Amniotic stem cell (primary cell): Measurements from ENCODE around the gene SEMA5A.
"Not testable (repeated sequence)": the region's sequence is repeated elsewhere in the genome, so short reads cannot be mapped to it uniquely, and the experiment has no call there.

Experiments
- DNase-seq: peaks from one replicate; lab custom pipeline; 2025; lab: John Stamatoyannopoulos, UW

SEMA5A gene

DNA sequence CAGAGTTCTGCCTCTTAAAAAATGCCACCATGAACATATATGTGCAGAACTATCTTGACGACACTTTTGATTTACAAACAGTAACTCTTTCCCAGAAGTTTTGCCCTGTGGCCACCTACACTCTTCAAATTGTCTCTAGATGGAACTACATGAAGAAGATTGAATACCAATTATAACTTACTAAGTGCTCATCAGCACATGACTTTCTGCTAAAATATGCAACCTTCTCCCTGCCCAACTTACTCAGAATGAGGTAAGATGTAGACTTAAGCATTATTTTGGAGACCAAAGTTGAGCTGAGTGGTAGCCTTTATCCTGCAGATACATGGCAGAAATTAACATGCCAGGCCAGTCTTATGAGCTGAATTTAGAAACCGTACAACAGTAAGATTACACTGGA, 105.4 kb downstream of the SEMA5A start:
- DNase-seq, result no peak

DNA sequence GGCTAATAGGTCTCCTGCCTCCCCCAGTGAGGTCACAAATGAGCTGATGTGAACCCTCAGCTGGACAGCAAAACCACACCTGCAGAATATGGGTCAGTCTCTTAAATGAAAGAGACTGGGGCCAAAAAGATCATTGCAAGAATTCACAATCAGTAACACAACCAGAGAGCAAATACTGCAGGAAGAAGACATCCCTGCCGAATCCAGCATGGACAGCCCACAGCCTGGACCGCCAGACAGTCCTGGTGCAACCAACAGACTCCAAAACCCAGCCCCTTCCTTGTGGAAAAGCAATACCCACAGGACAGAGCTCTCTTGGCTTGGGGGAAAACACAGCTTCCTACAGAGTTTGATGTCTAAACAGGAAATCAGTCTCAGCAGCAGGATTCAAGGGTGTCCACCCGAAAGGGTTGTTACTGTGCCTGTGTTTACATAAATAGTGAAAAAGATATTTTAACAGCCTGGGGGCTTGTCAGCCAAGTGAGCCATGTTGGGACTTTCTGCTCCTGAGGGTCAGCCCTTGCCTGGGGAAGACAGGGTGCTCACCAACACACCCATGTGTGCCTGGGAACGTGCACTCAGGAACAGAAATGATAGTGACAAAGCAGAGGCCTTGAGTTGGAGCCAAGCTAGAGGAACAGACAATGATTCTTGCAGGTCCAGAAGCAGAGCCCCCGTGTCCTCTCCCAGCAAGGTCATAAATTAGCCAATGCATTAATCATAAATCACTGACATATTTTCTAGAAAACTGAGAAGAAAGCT, 106.2 kb downstream of the SEMA5A start:
- no peak for DNase-seq

DNA sequence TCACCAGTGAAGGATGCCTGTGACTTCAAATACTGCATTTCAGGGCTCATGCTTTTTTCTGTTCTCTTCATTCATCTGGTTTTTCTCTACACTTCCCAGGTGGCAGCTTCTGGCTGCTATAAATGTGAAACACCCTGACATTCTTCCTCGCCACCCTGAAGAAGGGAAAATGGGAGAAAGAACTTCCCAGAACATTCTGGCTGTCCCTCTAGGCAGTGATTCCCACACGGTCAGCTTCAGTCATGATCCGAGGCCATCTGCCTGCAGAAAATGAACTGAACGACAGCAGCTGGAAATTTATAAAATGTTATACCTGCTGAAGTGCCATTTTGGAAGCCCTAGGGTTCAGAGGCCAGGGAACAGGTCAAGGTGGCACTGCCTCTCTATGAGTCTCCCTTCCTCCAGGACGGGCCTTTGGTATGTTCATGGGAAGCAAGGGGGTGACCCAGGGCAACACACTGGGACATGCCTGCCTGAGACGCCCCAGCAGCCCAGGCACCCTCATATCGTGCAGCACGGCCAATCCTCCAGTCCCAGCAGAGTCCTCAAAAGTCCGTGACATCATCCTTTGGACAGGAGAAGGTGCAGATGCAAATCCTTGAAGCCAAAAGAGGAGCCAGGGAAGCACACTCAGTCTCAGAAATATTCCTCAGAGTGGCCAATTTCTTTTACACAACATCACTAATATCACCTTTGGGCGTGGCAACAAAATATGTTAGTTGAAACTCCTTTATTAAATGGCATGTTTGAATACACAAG, 107.1 kb downstream of the SEMA5A start:
- DNase-seq, result no peak

DNA sequence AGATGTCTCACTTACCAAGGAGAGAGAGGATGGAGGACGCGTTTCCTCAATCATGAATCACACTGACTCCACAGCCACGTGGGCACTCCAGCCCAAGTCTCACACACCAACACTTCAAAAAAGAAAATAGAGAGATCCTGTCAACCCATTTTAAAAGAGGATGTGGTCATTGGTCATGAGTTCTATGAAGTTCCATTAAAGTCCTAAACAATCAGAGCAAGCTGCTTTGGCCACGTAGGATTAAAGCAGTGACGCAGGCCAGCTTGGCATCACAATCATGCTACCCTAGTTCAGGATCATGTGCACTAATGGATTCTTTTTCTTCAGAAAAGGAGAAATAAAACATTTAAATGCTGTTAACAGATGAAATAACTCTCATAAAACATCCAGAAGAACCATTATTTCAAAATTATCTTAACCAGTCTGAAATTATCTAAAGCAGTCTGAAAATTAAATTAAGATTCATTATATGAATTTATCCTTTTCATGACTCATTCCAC, 108.1 kb downstream of the SEMA5A start:
- no peak for DNase-seq

DNA sequence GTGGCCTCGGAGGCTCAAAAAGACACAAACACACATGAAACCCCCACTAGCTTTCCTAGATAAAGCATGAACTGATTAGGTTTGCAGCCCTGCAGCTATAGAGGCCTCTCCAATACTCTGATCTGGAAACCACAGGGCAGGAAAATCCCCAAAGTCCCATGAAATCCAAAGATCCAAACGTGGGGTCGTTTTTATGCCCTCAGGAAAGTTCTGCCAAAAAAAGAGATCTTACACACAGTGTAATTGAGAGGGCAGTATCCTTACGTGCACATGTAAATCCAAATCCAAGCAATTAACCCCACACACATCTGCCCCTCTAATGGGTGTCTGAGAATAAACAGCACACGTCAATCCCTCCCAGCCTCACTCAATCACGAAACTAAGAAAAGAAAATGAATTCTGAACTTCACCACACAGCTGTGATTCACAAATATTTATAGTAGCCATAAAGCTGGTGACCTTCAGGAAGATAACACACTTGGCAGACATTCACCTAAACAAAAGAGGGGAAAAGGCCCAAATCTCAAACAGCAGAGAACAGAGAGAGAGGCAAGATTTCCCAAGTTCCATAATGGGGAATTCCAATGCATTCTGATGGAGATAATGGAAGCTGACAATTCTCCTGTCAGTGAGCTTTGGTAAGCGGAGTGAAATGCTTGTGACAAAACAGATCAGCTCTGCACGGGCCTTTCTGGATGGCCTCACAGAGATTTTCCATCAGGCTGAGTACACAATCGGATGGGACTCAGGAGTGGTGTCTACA, 114.2 kb downstream of the SEMA5A start:
- no peak for DNase-seq

DNA sequence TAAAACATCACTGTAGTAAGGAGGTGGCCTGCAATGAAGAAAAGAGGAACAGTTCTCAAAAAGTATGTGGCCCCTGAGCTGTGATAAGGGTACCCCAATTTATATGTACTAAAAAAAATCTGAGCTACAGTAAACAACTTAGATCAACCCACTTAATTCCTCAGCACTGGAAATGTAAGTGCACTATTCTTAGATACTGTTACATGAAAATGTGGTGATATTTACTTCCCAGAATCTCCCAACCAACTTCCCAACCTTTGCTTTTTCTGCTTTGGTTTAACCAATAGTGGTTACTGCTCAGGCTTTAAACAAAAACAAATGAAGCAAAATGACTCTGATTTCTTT, 114.8 kb downstream of the SEMA5A start:
- DNase-seq, result no peak

DNA sequence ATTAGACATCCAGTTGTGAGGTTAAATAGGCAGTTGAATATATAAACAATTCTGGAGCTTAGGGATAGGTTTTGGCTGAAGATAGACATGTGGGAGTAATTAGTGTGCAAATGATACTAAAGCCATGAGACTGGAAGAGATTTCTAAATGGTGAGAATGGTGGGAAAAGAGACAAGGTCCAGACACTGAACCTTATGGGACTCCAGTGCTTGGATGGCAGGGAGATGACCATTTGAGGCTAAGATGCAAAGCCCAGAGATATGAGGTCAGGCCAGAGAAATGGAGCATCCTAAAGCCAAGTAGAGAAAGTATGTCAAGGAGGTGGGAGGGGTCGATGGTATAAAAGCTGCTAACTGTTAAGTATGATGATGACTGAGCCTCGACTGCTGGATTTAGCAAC, 115.6 kb downstream of the SEMA5A start:
- DNase-seq, result no peak

DNA sequence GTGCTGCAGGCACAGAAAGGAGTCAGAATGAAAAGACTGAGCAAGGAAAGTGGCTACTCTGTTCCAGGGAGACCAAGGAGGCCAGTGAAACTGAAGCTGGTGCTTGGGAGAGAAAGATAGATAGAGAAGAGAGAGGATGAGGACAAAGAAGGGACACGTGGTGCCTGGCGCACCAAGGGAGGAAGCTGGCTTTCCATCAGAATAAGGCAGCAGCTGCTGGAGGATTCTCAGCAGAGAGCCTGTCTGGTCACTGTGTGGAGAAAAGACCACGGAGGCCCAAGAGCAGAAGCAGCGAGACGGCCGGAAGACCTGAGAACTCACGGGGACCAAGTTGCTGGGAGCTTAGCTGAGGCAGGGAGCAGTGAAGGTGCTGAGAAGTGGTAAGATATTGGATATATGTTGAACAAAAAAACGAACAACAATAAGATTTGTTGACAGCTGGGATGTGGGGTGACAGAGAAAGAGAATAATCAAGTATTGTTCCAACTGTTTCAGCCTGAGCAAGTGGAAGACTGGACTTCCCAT, 116.1 kb downstream of the SEMA5A start:
- DNase-seq, result no peak

DNA sequence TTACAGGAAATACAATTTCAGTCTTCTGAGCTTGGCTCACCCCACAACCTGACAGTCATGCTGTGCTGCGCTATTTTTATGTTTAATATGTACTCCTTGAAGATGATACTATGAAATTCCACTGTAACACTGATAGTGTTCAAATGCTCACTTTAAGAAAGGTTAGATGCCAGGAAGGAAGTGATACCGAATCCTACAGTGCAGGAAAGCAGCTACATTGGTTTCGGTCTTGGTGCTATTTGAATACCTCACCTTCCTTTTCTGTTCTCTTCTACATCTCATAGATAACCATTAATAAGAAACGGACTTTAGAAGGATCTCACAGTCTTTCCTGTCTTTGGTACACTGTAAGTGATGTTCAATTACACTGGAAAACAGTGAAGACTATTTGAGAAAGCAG, 117.6 kb downstream of the SEMA5A start:
- no peak for DNase-seq

DNA sequence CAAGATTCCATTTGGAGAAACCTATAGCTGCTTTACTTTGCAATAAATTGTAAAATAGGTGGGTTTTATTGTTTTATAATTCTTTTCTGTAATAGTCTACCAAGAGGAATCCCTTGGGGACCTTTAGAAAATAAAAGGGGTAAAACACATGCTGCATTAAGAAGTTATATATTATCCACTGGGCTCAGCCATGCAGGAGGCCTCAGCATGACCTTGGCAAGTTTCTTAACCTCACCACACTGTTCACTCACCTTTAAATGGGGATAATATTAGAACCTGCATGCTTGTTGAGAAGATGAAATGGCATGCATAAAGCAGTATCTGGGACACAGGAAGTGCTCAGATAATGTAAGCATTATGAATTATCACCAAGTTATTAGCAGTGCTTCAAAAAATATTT, 120.2 kb downstream of the SEMA5A start:
- no peak for DNase-seq

DNA sequence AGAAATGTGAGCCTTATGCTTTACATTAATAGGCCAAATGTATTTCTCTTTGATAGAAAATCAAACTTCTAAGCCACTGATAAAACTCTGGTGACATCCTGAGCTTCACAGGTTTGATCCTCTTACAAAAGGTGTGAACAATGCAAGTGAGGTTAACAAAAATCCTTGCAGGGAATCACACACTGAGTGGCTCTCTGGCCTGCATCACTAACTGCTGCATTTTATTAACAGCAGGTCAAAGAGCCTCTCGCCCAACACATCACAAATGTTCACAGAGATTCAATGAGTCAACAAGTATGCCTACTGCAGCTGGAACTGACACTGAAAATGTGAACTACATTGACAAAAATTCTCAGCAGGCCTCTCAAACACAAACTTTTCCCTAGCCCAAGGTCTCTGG, 122.3 kb downstream of the SEMA5A start:
- DNase-seq, result no peak

DNA sequence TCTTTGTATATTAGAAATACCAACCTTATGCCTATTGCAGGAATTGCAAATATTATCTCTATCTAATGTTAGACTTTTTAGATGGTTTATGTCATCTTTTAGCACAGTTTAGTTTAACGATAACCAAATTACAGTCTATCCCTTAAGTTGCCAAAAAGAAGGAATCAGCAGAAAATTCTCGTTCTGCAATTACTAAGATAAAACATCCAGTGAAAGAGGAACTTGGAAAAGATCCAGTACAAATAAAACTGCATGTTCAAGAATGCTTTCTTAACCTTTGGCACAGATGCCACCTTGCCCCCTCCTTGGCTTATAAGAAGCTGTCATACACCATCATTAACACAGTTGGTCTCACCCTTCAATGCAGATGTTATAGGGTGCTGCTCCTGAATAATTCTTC, 124.0 kb downstream of the SEMA5A start:
- DNase-seq, result no peak

DNA sequence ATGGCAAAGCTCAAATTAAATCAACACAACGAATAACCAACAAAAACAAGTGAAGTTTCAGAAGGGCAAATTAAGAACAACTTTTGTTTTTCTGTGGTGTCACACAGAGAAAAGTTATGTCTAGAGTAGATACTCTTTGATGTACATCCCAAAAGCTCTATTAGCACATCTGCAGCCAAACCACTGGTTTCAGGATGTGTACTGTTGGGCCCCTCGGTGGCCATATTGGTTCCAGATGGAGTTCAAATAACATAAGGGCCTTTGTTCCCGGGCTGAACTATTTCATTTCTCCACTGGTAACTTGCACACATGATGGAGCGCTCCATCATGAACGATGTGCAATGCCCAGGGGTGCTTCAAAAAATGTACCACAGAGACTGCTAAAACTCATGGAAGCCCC, 126.1 kb downstream of the SEMA5A start:
- DNase-seq, result no peak

DNA sequence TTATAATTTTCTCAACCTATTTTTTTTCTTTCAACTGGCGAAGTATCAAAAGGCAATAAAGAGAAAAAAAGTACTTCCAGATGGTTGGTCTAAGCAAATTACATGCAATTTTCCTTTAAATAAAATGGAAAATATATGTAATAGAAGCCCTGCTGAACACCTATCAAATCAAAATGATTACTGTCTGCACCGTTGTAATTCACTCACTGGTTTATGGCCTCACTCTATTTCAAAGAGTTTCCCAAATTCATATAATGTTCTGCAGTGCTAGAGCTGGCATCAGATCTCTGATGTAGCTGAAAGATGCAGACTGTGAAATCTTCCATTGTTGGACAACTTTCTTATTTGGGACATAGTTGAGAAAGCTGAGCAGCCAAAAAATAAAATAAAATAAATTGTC, 130.3 kb downstream of the SEMA5A start:
- no peak for DNase-seq

DNA sequence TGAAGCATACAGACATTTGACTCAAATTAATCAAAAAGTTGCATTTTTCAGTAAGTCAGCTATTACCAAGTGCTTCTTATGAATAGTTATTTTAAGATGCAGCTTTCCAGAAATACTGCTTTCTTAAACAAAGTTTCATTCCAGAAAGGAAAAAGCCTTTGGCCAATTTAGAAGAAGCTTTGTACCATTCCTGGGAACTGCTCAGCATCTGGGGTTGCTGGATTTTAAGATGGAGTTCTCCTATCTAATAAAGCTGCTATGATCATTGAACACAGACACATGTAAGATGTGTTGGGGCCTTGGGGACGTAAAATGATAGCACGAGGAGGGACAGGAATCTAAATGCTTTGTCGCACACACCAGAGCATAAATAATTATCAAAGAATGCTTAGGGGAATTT, 130.8 kb downstream of the SEMA5A start:
- no peak for DNase-seq

DNA sequence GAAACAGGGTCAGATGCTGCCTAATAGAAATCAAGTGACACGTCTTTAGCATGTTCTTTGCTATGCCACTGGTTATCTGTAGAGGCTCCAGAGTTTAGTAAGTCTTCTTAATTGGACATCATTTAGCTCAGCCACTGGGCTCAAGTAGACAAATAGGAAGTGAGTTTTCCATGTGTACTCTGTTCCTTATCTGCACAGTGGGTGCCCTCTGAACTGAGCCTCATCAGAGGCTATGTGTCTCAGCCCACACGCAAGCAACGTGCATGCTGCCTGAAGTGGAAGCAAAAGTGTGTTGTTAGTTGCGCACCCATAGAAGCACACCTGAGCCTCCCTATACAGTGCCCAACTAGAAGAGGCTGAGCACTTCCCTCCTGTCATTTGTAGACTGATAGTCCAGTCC, 134.7 kb downstream of the SEMA5A start:
- DNase-seq, result no peak

DNA sequence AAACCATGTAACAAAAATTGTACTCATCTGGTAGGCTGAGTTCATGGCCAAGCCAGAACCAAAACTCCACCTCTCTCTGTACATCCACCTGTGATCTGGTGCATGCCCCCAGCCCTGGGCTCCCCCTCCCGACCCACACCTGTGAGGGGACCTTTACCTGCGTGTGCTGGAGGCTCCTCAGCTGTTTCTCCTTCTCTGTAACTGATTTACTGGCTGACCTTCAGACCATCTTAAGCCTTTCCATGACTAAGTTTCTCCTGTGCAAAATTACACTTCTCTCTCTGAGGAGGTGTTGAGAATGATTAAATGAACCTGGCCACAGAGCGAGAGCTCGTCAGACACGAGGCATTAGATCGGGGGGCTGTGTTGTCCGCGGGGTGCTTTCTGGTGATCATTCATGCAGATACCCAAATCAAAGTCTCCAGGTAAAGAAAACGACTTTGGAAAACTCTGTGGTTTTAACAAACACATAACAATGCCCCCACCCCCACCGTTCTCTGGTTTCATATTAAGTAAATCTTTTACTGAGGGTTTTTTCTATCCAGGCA, 136.4 kb downstream of the SEMA5A start:
- DNase-seq, result no peak

DNA sequence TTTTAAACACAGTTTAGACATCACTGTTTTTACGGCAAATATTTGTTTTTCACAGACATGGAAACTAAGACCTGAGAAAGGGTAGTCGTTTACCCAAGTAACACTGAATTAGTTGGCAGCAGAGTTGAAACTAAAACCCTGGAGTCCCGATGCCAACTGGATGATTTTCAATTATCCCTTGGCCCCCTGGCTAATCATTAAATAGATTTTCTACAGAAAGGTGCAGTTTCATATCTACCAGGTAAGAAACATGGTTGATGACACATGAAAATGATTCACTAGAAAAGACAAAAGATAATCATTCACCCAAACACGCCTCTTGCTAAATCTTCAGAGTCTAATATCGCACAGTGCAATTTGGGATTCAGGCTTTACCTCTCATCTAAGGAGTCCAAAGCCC, 136.9 kb downstream of the SEMA5A start:
- DNase-seq, result no peak

DNA sequence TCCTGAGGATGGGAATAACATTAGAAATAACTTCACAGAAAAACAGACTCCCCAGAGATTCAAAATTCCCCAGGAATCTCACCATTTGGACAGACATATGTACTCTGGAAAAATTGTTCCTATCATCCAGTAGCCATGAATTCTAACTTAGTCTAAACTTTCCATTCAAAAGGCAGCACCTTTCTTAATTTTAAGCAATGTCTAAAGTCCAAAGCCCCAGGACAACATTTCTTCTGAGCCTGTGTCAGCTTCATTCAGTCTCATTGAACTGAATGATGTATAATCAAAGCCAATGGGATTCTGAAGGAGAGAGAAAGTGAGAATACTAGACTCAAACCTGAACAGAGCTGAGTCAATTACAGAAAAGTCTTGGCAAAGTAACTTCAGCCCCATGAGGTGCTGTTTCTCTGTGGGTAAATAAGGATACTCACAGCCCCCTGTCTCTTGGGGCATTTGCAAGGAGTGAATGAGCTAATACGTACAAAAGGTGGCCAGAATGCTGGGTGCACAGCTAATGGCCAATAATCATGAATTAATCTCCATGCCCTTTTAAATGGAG, 140.6 kb downstream of the SEMA5A start:
- DNase-seq, result no peak

DNA sequence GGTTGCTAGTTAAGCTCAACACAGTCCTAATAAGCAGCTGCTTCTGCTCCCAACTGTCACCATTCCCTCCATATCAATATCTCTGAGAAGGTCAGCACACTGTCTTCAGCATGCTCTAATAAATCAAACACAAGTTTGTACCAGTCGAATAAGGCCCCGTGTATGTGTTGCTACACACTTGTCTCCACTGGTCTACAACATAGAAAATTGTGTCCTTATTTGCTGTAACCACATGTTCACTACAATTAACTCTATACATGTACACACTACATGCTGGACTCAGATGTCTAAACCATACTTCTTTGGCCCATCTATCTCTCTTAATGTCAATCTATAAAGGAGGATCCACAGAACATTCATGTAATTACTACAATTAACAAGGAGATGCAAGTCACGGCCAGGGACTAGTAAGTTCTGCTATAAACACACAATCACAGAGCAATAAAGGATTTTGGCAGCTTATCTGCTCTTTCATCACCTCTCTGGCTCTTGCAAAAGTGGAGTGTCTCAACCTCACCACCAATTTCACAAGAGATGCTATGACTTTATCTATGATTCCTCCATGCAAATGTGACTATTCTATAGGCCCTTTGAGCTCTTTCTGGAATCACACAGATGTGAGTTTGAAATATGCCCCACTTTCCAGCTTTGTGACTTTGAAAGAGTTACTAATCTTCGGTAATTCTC, 143.9 kb downstream of the SEMA5A start:
- no peak for DNase-seq

DNA sequence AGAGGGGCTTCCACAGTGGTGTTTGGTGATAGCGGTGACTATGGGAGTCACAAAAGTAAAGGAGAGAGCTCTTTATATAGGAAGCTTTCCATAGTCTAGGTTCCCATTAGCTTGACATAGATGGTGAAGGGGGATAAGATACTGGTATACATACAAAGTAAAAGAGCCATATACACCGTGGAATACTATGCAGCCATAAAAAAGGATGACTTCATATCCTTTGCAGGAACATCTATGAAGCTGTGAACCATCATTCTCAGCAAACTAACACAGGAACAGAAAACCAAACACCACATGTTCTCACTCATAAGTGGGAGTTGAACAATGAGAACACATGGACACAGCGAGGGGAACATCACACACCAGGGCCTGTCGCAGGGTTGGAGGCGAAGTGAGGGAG, 146.1 kb downstream of the SEMA5A start:
- not testable (repeated sequence) for DNase-seq
